ENCODE measurements around the gene IL3RA.
"Not testable (repeated sequence)": the region's sequence is repeated elsewhere in the genome, so short reads cannot be mapped to it uniquely, and the experiment has no call there.

Gene IL3RA

GRCh38 chrX:1332433-1332832 is 4.2 kb upstream of the IL3RA start:
- not testable (repeated sequence) for DNase-seq

GRCh38 chrX:1334854-1335253 is 1.7 kb upstream of the IL3RA start:
- no peak for DNase-seq

GRCh38 chrX:1336948-1337779 is 579 bp downstream of the IL3RA start:
- no peak for DNase-seq

GRCh38 chrX:1341545-1342184 is 5.1 kb downstream of the IL3RA start:
- DNase-seq: no peak

GRCh38 chrX:1349606-1350005 is 13.0 kb downstream of the IL3RA start:
- not testable (repeated sequence) for DNase-seq

- DNase-seq: no peak
Observed at GRCh38 chrX:1351981-1352714, 15.6 kb downstream of the IL3RA start.

GRCh38 chrX:1354036-1355019 is 17.7 kb downstream of the IL3RA start:
- DNase-seq: no peak

- DNase-seq: no peak
Observed at GRCh38 chrX:1355131-1356046, 18.8 kb downstream of the IL3RA start.

- DNase-seq: no peak
Observed at GRCh38 chrX:1357993-1358392, 21.4 kb downstream of the IL3RA start.

- DNase-seq: no peak
Observed at GRCh38 chrX:1358793-1359476, 22.4 kb downstream of the IL3RA start.

GRCh38 chrX:1359477-1359873 is 22.9 kb downstream of the IL3RA start:
- DNase-seq: no peak

GRCh38 chrX:1360171-1360570 is 23.6 kb downstream of the IL3RA start:
- DNase-seq: no peak

- no peak for DNase-seq
Observed at GRCh38 chrX:1361275-1361674, 24.7 kb downstream of the IL3RA start.

GRCh38 chrX:1361910-1362309 is 25.3 kb downstream of the IL3RA start:
- DNase-seq: no peak

- DNase-seq: not testable (repeated sequence)
Observed at GRCh38 chrX:1366363-1366762, 29.8 kb downstream of the IL3RA start.

GRCh38 chrX:1368385-1368698 is 31.8 kb downstream of the IL3RA start:
- no peak for DNase-seq

GRCh38 chrX:1378306-1378759 is 41.7 kb downstream of the IL3RA start:
- no peak for DNase-seq

GRCh38 chrX:1380672-1381233 is 44.2 kb downstream of the IL3RA start:
- DNase-seq: no peak

- DNase-seq: no peak
Observed at GRCh38 chrX:1384658-1385252, 48.2 kb downstream of the IL3RA start.

Measured in stimulated activated CD4-positive, alpha-beta T cell treated with anti-CD3 and anti-CD28 coated beads, Interleukin-12 subunit alpha, Interleukin-12 subunit beta, amount 100 ng/mL, for 4 hours (primary cell).